Lower lobe of right lung (tissue), 2 donors: ENCODE measurements around the gene PCDHB6. TPM values are rescaled to one million over a fixed set of nuclear protein-coding genes. Genes with fewer than 3 reads are reported as not detected.
"Not testable (repeated sequence)": the region's sequence is repeated elsewhere in the genome, so short reads cannot be mapped to it uniquely, and the experiment has no call there.

Experiments used
- ATAC-seq, 2 donors: fragments of 200-7000 bp; cut with Tn5 transposase; one replicate each; pipeline ENCODE4 v1.9.1; 2020 to 2022; ENCODE audit warnings: mild to moderate bottlenecking in 2 of 2, moderate library complexity in 2 of 2
- DNase-seq: peaks from one replicate; pipeline ENCODE4 v3.0.0-alpha.2; 2020
- H3K27ac ChIP-seq: fragments of 200-600 bp; one replicate; pipeline ENCODE4 v1.8.0; 2022
- H3K27me3 ChIP-seq: fragments of 200-600 bp; one replicate; pipeline ENCODE4 v1.8.0; 2022; ENCODE audit warnings: low read depth
- H3K36me3 ChIP-seq: fragments of 200-600 bp; one replicate; pipeline ENCODE4 v1.8.0; 2022; ENCODE audit warnings: mild to moderate bottlenecking
- H3K4me1 ChIP-seq: fragments of 200-600 bp; one replicate; pipeline ENCODE4 v1.8.0; 2022
- H3K4me3 ChIP-seq: fragments of 200-600 bp; one replicate; pipeline ENCODE4 v1.8.0; 2022; ENCODE audit warnings: mild to moderate bottlenecking
- H3K9me3 ChIP-seq: fragments of 200-600 bp; one replicate; pipeline ENCODE4 v1.8.0; 2022
- CTCF ChIP-seq: fragments of 200-600 bp; IDR thresholded peaks from one replicate; pipeline ENCODE4 v1.8.0; 2022; ENCODE audit warnings: antibody characterized with exemption, mild to moderate bottlenecking
- intact Hi-C: fragments of 100-400 bp; cut with DNase I; formaldehyde crosslinking; loops from one replicate; pipeline ENCODE4 v1.11.0; 2022
- long read RNA-seq: library from polyadenylated mRNA; unstranded; transcript quantifications from one replicate; pipeline ENCODE4 v2.0.0, GENCODE V29; 2021
- total RNA-seq: library from RNA; stranded (reverse); fragmentation: NEBNext Ultra II Directional; extraction: Animal tissue kit (Norgen Biotek cat#: 25700); gene quantifications from one replicate; pipeline ENCODE4 v1.2.1, GENCODE V29; 2021
- donor health status: DM: no; HTN: yes; CAD: no; lungs with severe emphysema.

PCDHB6 gene
- 0.41 TPM for total RNA-seq
- long read RNA-seq, result 0 reads

- H3K9me3 ChIP-seq, result peaks cover 9% of the 10 kb centered on the region
- DNase-seq, result no peak
These were observed at the start of gene PCDHB6 for GRCh38 chr5:141149812-141150211. Gene PCDHB6 (plus strand): TSS chr5:141150057. CDS start chr5:141150258, 201 bp downstream.

GRCh38 chr5:141100243-141100805 is 49.5 kb upstream of the PCDHB6 start, which contains the start of gene PCDHB3:
Gene PCDHB3 (plus strand): TSS chr5:141100473. CDS start chr5:141100650, 177 bp downstream.
- peaks cover 30% of the 10 kb centered on the region for H3K9me3 ChIP-seq
- H3K27ac ChIP-seq, result no peak within 1 kb of the TSS
- H3K36me3 ChIP-seq, result no peaks in the 10 kb centered on the region
- no peaks in the 10 kb centered on the region for H3K27me3 ChIP-seq
- peak within 1 kb of the TSS; percentile 16 for H3K4me3 ChIP-seq
- no peaks in the 10 kb centered on the region for H3K4me1 ChIP-seq
- no peak for TF ChIP-seq CTCF
- ATAC-seq (no peak), DNase-seq (peak; percentile 45)
- intact Hi-C loops, result no loop called here

More at GRCh38 chr5:141149812-141150211, at the start of gene PCDHB6:
- Histone ChIP-seq H3K4me3 (peak within 1 kb of the TSS; percentile 15), H3K27me3 (no peaks in the 10 kb centered on the region), H3K4me1 (no peaks in the 10 kb centered on the region), H3K36me3 (no peaks in the 10 kb centered on the region), H3K27ac (no peak within 1 kb of the TSS)
- ATAC-seq, result no peak
- TF ChIP-seq CTCF, result peak; percentile 11
- intact Hi-C loops, result no loop called here

- intact Hi-C loops, result no loop called here
- no peaks in the 10 kb centered on the region for H3K4me1 ChIP-seq
- H3K4me3 ChIP-seq, result peak overlapping the region; percentile 16
- no peaks in the 10 kb centered on the region for H3K36me3 ChIP-seq
- no peak for TF ChIP-seq CTCF
- peaks cover 36% of the 10 kb centered on the region for H3K9me3 ChIP-seq
- no peak for ATAC-seq
- no peak overlapping the region for H3K27ac ChIP-seq
- no peaks in the 10 kb centered on the region for H3K27me3 ChIP-seq
- DNase-seq, result peak; percentile 23
These were observed 48.8 kb upstream of the PCDHB6 start for GRCh38 chr5:141101059-141101458.

- intact Hi-C loops, ATAC-seq, H3K27me3 ChIP-seq, DNase-seq, H3K27ac ChIP-seq, H3K4me3 ChIP-seq, H3K4me1 ChIP-seq, H3K36me3 ChIP-seq: not testable (repeated sequence)
- peaks cover 36% of the 10 kb centered on the region for H3K9me3 ChIP-seq
These were observed 47.8 kb upstream of the PCDHB6 start for GRCh38 chr5:141102070-141102469.

GRCh38 chr5:141102471-141102870 is 47.4 kb upstream of the PCDHB6 start:
- ATAC-seq, H3K4me3 ChIP-seq, H3K27me3 ChIP-seq, H3K27ac ChIP-seq, H3K4me1 ChIP-seq, H3K36me3 ChIP-seq, intact Hi-C loops: not testable (repeated sequence)
- peaks cover 36% of the 10 kb centered on the region for H3K9me3 ChIP-seq
- DNase-seq, result peak; percentile 22

GRCh38 chr5:141105350-141105749 is 44.5 kb upstream of the PCDHB6 start:
- ATAC-seq (no peak), DNase-seq (no peak)
- intact Hi-C loops, result no loop called here
- H3K27me3 ChIP-seq, result no peaks in the 10 kb centered on the region
- peaks cover 21% of the 10 kb centered on the region for H3K9me3 ChIP-seq
- H3K4me1 ChIP-seq, result no peaks in the 10 kb centered on the region
- TF ChIP-seq CTCF, result no peak
- H3K4me3 ChIP-seq, result no peak overlapping the region
- no peak overlapping the region for H3K27ac ChIP-seq
- no peaks in the 10 kb centered on the region for H3K36me3 ChIP-seq
